ENCODE results near the gene KRTAP1-3. TPM values are rescaled to one million over a fixed set of nuclear protein-coding genes. Genes with fewer than 3 reads are reported as not detected.

KRTAP1-3 gene
- total and polyA plus RNA-seq, 2 of the 4 experiments (the other 2 are of a cell fraction), result not detected

DNA sequence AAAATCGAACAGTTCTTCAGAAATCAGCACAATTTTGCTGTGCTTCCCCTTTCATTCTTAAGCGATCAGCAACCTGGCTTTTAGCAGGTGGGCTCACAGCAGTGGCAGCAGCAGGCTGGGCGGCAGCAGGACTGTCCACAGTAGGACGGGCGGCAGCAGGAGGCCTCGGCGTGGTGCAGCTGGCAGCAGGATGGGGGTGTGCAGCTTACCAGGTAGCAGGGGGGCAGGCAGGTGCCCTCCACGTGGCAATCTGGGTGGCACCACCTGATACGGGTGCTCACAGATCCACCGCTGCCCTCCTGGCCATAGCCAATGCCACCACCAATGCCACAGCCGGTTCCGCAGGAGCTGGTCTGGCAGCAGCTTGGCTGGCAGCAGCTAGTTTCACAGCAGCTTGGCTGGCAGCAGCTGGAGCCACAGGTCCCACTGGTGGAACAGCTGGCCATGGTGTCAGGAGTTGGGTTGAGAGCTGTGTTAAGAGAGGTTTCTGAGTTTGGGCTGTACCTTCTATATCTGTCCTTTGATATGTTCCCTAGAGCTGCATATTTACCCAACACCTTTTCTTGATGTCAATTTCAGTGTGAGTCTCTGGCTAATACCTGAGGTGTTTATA lies 4.9 kb downstream of the KRTAP1-3 start, which contains the start of gene KRTAP1-4:
Gene KRTAP1-4, minus strand, starts transcription at position 563 of the 613 bp plus-strand sequence. Its CDS starts 117 bp downstream, at position 446.
- Histone ChIP-seq H3K4me1 (ENCODE audit: control insufficient read depth, insufficient read depth, low read length) (peaks cover 13% of the 10 kb centered on the region), H3K79me1 (ENCODE audit: low read depth in 1 of 2, low read length in 2 of 2) (no peaks in the 10 kb centered on the region), H3K4me3 (ENCODE audit: insufficient read depth, low read depth, low read length) (no peak within 1 kb of the TSS), H4K20me1 (ENCODE audit: insufficient read depth, low read length) (no peaks in the 10 kb centered on the region), H3K9me1 (ENCODE audit: insufficient read depth, low read length) (peaks cover 7% of the 10 kb centered on the region), H3K27ac (ENCODE audit: insufficient read depth, low read length) (no peak within 1 kb of the TSS), H3K27me3 (ENCODE audit: control insufficient read depth, insufficient read depth, low read length) (no peaks in the 10 kb centered on the region), H3K36me3 (ENCODE audit: control insufficient read depth, insufficient read depth, low read length) (no peaks in the 10 kb centered on the region), H3K4ac (ENCODE audit: low read depth, low read length) (peak within 1 kb of the TSS; percentile 64), H3K14ac (replicated peaks; ENCODE audit: low read depth, low read length) (peak within 1 kb of the TSS; percentile 63; the same call in 1 of the 2 replicates), H2AFZ (replicated peaks; ENCODE audit: low read length, poor library complexity) (no peak within 1 kb of the TSS), H3K9me3 (ENCODE audit: control insufficient read depth, insufficient read depth, low read length) (no peaks in the 10 kb centered on the region), H4K91ac (ENCODE audit: insufficient read depth, low read depth, low read length) (peak within 1 kb of the TSS; percentile 33; the same call in 1 of the 2 replicates), H3K9ac (ENCODE audit: low read depth, low read length) (no peak within 1 kb of the TSS), H2AK9ac (replicated peaks; ENCODE audit: low read depth, low read length, poor library complexity) (no peak within 1 kb of the TSS), H2BK120ac (ENCODE audit: low read depth, low read length) (peak within 1 kb of the TSS; percentile 48), H3K56ac (ENCODE audit: extremely low read depth, insufficient read depth, low read length) (no peak within 1 kb of the TSS), H4K5ac (ENCODE audit: low read depth, low read length) (peak within 1 kb of the TSS; percentile 69; the same call in 1 of the 2 replicates), H2BK15ac (ENCODE audit: low read depth, low read length) (peak within 1 kb of the TSS; percentile 82), H4K8ac (ENCODE audit: low read depth in 2 of 2, low read length in 2 of 2) (peak within 1 kb of the TSS in 1 of 2 experiments; percentile 2; a peak in 2 of 4 replicates), H3K18ac (ENCODE audit: low read depth, low read length) (peak within 1 kb of the TSS; percentile 74), H2AK5ac (ENCODE audit: low read depth, low read length) (peak within 1 kb of the TSS; percentile 91), H2BK5ac (ENCODE audit: low read depth, low read length, poor library complexity, severe bottlenecking) (peak within 1 kb of the TSS; percentile 41), H2BK20ac (ENCODE audit: low read depth, low read length) (peak within 1 kb of the TSS; percentile 66), H3K4me2 (ENCODE audit: low read depth, low read length) (no peak within 1 kb of the TSS), H3K23ac (ENCODE audit: low read depth, low read length) (0 out of 2 replicates have a peak within 1 kb of the TSS, but pooled peaks have one; percentile 11)
- 100% methylated on average over 2 of the region's 12 CpGs; no CpG with 5 or more reads in 1 of the 2 experiments for WGBS, 2 experiments (ENCODE audit: extremely low coverage in 2 of 2, insufficient read length in 1 of 2)
- no peak for DNase-seq
- in situ Hi-C loops (cut with MboI; ENCODE audit: low sequenced_read_pairs) (no loop called here), dilution Hi-C loops (cut with HindIII; ENCODE audit: low sequenced_read_pairs, unreplicated experiment) (no loop called here), intact Hi-C loops (cut with micrococcal nuclease) (no loop called here)
- TF ChIP-seq CHD1 (IDR thresholded peaks at IDR 0.05; ENCODE audit: low read depth, low read length) (no peak), MXI1 (IDR thresholded peaks at IDR 0.05; ENCODE audit: borderline replicate concordance, low read depth, low read length) (no peak), BHLHE40 (IDR thresholded peaks at IDR 0.05; ENCODE audit: low read depth, low read length) (no peak), POLR2A (IDR thresholded peaks at IDR 0.05; ENCODE audit: low read depth, low read length) (no peak), USF2 (IDR thresholded peaks at IDR 0.05; ENCODE audit: low read depth, low read length) (no peak), NFE2L2 (IDR thresholded peaks at IDR 0.05; ENCODE audit: low read depth, low read length) (no peak), RAD21 (IDR thresholded peaks at IDR 0.05; ENCODE audit: low read length) (no peak), RCOR1 (IDR thresholded peaks at IDR 0.05; ENCODE audit: insufficient replicate concordance, low read length) (no peak)
- TF ChIP-seq, protein P1, sequence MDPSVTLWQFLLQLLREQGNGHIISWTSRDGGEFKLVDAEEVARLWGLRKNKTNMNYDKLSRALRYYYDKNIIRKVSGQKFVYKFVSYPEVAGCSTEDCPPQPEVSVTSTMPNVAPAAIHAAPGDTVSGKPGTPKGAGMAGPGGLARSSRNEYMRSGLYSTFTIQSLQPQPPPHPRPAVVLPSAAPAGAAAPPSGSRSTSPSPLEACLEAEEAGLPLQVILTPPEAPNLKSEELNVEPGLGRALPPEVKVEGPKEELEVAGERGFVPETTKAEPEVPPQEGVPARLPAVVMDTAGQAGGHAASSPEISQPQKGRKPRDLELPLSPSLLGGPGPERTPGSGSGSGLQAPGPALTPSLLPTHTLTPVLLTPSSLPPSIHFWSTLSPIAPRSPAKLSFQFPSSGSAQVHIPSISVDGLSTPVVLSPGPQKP (IDR thresholded peaks at IDR 0.05; ENCODE audit: borderline replicate concordance, low read depth, low read length), result no peak
- no TSS peak for BruUV-seq (replicated peaks)
- ChIA-PET POLR2A (ENCODE audit: unreplicated experiment) (no interaction called here), CTCF (no interaction called here)
- ATAC-seq (ENCODE audit: low read depth), result no peak

All from IMR-90 (cell line).